NB4 (cell line): Measurements from ENCODE around the gene OR5AN1.

Experiments used
- CTCF ChIP-seq: IDR thresholded peaks from one replicate; pipeline ENCODE4 v1.5.1; 2012; ENCODE audit warnings: low read depth, low read length
- POLR2A ChIP-seq: IDR thresholded peaks from 2 replicates; pipeline ENCODE4 v1.6.1; 2011; ENCODE audit warnings: mild to moderate bottlenecking; ENCODE audit not compliant: insufficient read length; ENCODE audit errors: extremely low read depth

GRCh38 chr11:59336931-59337330 is 21.8 kb upstream of the OR5AN1 start:
- TF ChIP-seq CTCF (no peak), POLR2A (no peak)
